GM10248 (cell line): ENCODE measurements around the gene ECM2.

Experiments
- CTCF ChIA-PET: fragments of 300-600 bp; sonication (Branson Sonifier 250); formaldehyde crosslinking; extraction: SDS; loops from one replicate; lab custom pipeline; 2021; ENCODE audit warnings: antibody characterized with exemption; lab: Yijun Ruan, JAX
- POLR2A ChIA-PET: fragments of 350-650 bp; sonication (Branson Sonifier 250); formaldehyde crosslinking; extraction: SDS; loops from one replicate; lab custom pipeline; 2020; ENCODE audit warnings: antibody characterized with exemption; lab: Yijun Ruan, JAX
- DNase-seq: peaks from one replicate; pipeline ENCODE4 v3.0.0; 2012; ENCODE audit errors: extremely low spot score
- TF ChIP-seq, protein P1 (sequence below): IDR thresholded peaks from 2 replicates; pipeline ENCODE4 v1.5.1; 2012; ENCODE audit warnings: mild to moderate bottlenecking, low read depth; ENCODE audit errors: extremely low read depth, missing control alignments, control extremely low read depth

The ECM2 gene

GRCh38 chr9:92483627-92484545 lies 51.9 kb downstream of the ECM2 start:
- no peak for DNase-seq
- ChIA-PET CTCF (interaction anchor here (1.4 kb wide), 1 partner anchor 41 kb away, joined by 4 read pairs; no protein-coding TSS in a partner anchor), POLR2A (no interaction called here)
- TF ChIP-seq, protein P1, sequence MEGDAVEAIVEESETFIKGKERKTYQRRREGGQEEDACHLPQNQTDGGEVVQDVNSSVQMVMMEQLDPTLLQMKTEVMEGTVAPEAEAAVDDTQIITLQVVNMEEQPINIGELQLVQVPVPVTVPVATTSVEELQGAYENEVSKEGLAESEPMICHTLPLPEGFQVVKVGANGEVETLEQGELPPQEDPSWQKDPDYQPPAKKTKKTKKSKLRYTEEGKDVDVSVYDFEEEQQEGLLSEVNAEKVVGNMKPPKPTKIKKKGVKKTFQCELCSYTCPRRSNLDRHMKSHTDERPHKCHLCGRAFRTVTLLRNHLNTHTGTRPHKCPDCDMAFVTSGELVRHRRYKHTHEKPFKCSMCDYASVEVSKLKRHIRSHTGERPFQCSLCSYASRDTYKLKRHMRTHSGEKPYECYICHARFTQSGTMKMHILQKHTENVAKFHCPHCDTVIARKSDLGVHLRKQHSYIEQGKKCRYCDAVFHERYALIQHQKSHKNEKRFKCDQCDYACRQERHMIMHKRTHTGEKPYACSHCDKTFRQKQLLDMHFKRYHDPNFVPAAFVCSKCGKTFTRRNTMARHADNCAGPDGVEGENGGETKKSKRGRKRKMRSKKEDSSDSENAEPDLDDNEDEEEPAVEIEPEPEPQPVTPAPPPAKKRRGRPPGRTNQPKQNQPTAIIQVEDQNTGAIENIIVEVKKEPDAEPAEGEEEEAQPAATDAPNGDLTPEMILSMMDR: no peak

DNA sequence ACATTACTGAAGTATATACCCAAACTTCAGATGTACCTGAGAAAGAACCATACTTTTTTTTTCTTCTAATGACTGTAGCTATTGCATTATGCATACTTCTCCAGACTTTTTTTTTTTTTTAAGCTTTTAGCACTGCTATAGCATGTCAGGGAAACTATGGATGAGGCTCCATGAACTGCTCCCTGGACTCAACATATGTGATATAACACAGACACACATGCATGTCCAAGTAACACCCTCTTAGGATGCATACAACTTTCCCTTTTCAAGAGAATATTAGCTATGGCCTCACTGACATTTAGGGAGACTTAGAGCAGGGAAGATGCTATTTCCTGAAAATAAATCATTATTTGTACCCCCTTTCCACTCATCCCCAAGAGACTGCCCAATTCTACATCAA lies 53.0 kb downstream of the ECM2 start:
- DNase-seq: no peak
- CTCF ChIA-PET: interaction anchor here (1.4 kb wide), 1 partner anchor 40 kb away, joined by 4 read pairs; no protein-coding TSS in a partner anchor
- POLR2A ChIA-PET: no interaction called here

GRCh38 chr9:92482329-92482728 lies 53.5 kb downstream of the ECM2 start, which contains the start of gene ASPN:
Gene ASPN (minus strand): TSS chr9:92482506.
- ChIA-PET POLR2A (no interaction called here), CTCF (interaction anchor here (1.8 to 2.2 kb wide), 2 partner anchors 12 to 19 kb away, joined by 4 to 5 read pairs; no protein-coding TSS in a partner anchor)
- TF ChIP-seq, protein P1: no peak
- DNase-seq: no peak

More for the DNA sequence above, 53.0 kb downstream of the ECM2 start:
- TF ChIP-seq, protein P1: no peak

- TF ChIP-seq, protein P1: no peak
- POLR2A ChIA-PET: no interaction called here
- peak; percentile 28 for DNase-seq
- CTCF ChIA-PET: interaction anchor here (0.9 to 2.2 kb wide), 4 partner anchors 13 to 26 kb away, joined by 4 to 5 read pairs (median 4); no protein-coding TSS in a partner anchor
These were observed 54.7 kb downstream of the ECM2 start for GRCh38 chr9:92480986-92481633.

GRCh38 chr9:92480291-92480771 lies 55.5 kb downstream of the ECM2 start:
- TF ChIP-seq, protein P1: no peak
- CTCF ChIA-PET: interaction anchor here (0.9 to 2.2 kb wide), 4 partner anchors 14 to 25 kb away, joined by 4 to 5 read pairs (median 4); no protein-coding TSS in a partner anchor
- DNase-seq: no peak
- POLR2A ChIA-PET: no interaction called here

GRCh38 chr9:92479346-92479745 lies 56.4 kb downstream of the ECM2 start:
- TF ChIP-seq, protein P1: no peak
- ChIA-PET POLR2A (no interaction called here), CTCF (interaction anchor here (1.4 kb wide), 1 partner anchor 11 kb away, joined by 6 read pairs; no protein-coding TSS in a partner anchor)
- DNase-seq: no peak
